OCI-LY7 (cell line): Measurements from ENCODE around the gene SLAMF8.

Source experiments
- CTCF ChIP-seq: fragments of 200-600 bp; sonication (generic); conservative IDR thresholded peaks from 2 replicates; pipeline ENCODE4 v1.5.1; 2014; ENCODE audit warnings: mild to moderate bottlenecking, antibody characterized with exemption, low read length, moderate library complexity, mixed read lengths
- EZH2phosphoT487 ChIP-seq: fragments of 200-600 bp; sonication (generic); IDR thresholded peaks from 2 replicates; pipeline ENCODE4 v1.6.1; 2018; ENCODE audit warnings: low read depth, borderline replicate concordance, mild to moderate bottlenecking, mixed run types, antibody characterized with exemption, low read length, moderate library complexity, mixed read lengths

- TF ChIP-seq CTCF (no peak), EZH2phosphoT487 (no peak)
Observed at GRCh38 chr1:159849626-159850366, 23.1 kb downstream of the SLAMF8 start.
